BE2C (cell line): ENCODE results near the gene DTNB.

ENCODE experiments used
- DNase-seq: peaks from one replicate; pipeline ENCODE4 v3.0.0-alpha.2; 2020
- H3K27me3 ChIP-seq: fragments of 250-450 bp; sonication (Bioruptor Pico); 2 replicates; pipeline ENCODE4 v1.5.1; 2020; ENCODE audit warnings: mild to moderate bottlenecking
- H3K36me3 ChIP-seq: fragments of 250-450 bp; sonication (Bioruptor Pico); 2 replicates; pipeline ENCODE4 v1.5.1; 2020; ENCODE audit warnings: mild to moderate bottlenecking
- H3K4me1 ChIP-seq: fragments of 250-450 bp; sonication (Bioruptor Pico); 2 replicates; pipeline ENCODE4 v1.5.1; 2020
- H3K4me3 ChIP-seq: 2 replicates; pipeline ENCODE4 v1.5.1; 2011; ENCODE audit warnings: low read depth, low read length
- H3K9me3 ChIP-seq: fragments of 250-450 bp; sonication (Bioruptor Pico); 2 replicates; pipeline ENCODE4 v1.5.1; 2020
- TF ChIP-seq, protein P1 (sequence below): IDR thresholded peaks from 2 replicates; pipeline ENCODE4 v1.5.1; 2012; ENCODE audit warnings: mild to moderate bottlenecking, low read depth, low read length

DTNB gene

GRCh38 chr2:25453199-25453905 lies 220.0 kb downstream of the DTNB start:
- H3K27me3 ChIP-seq, result no peaks in the 10 kb centered on the region
- TF ChIP-seq, protein P1, sequence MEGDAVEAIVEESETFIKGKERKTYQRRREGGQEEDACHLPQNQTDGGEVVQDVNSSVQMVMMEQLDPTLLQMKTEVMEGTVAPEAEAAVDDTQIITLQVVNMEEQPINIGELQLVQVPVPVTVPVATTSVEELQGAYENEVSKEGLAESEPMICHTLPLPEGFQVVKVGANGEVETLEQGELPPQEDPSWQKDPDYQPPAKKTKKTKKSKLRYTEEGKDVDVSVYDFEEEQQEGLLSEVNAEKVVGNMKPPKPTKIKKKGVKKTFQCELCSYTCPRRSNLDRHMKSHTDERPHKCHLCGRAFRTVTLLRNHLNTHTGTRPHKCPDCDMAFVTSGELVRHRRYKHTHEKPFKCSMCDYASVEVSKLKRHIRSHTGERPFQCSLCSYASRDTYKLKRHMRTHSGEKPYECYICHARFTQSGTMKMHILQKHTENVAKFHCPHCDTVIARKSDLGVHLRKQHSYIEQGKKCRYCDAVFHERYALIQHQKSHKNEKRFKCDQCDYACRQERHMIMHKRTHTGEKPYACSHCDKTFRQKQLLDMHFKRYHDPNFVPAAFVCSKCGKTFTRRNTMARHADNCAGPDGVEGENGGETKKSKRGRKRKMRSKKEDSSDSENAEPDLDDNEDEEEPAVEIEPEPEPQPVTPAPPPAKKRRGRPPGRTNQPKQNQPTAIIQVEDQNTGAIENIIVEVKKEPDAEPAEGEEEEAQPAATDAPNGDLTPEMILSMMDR, result no peak
- H3K36me3 ChIP-seq, result no peaks in the 10 kb centered on the region
- H3K4me1 ChIP-seq, result no peaks in the 10 kb centered on the region
- H3K4me3 ChIP-seq, result no peak overlapping the region
- no peaks in the 10 kb centered on the region for H3K9me3 ChIP-seq
- DNase-seq, result no peak

DNA sequence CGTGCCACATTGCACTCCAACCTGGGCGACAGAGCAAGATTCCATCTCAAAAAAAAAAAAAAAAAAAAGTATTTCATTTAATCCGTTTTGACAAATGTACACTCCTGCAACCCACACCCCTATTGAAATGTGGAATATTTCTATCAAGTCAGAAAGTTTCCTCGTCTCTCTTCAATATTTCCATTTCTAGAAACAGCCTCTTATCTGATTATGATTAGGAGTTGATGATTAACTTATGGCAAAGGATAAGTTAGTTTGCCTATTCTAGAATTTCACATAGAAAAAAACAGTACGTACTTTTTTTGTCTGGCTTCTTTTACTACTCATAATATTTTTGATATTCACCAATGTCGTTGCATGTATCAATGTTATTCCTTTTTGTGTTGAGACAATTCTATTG lies 224.6 kb downstream of the DTNB start:
- no peaks in the 10 kb centered on the region for H3K9me3 ChIP-seq
- H3K27me3 ChIP-seq, result no peaks in the 10 kb centered on the region

DNA sequence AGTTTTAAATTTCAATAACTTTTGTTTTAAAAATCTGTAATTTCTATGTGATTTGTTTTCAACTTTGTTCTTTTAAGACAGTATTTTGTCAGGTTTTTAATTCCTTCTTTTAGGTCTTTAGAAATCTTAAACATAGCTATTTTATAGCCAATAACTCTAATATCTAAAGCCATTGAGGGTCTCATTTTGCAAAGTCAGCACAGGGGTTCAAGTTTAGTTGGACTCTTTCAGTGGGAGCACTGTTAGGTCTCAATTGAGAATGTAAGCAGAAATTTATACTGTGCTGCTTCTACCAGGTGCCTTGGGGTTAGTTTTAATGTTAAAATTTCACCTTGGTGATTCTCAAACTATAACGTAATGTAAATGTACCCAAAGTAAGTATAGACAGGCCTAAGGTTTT lies 226.4 kb downstream of the DTNB start:
- no peaks in the 10 kb centered on the region for H3K4me1 ChIP-seq
- H3K36me3 ChIP-seq, result no peaks in the 10 kb centered on the region
- DNase-seq, result no peak
- no peaks in the 10 kb centered on the region for H3K9me3 ChIP-seq
- no peaks in the 10 kb centered on the region for H3K27me3 ChIP-seq
- no peak overlapping the region for H3K4me3 ChIP-seq
- TF ChIP-seq, protein P1, result no peak

More for the DNA sequence above, 224.6 kb downstream of the DTNB start:
- TF ChIP-seq, protein P1, result no peak
- Histone ChIP-seq H3K4me1 (no peaks in the 10 kb centered on the region), H3K4me3 (no peak overlapping the region), H3K36me3 (no peaks in the 10 kb centered on the region)
- no peak for DNase-seq

- no peak overlapping the region for H3K4me3 ChIP-seq
- TF ChIP-seq, protein P1, result no peak
- H3K36me3 ChIP-seq, result no peaks in the 10 kb centered on the region
- no peaks in the 10 kb centered on the region for H3K9me3 ChIP-seq
- H3K27me3 ChIP-seq, result no peaks in the 10 kb centered on the region
- DNase-seq, result no peak
- no peaks in the 10 kb centered on the region for H3K4me1 ChIP-seq
Measured at GRCh38 chr2:25446122-25446521, 227.3 kb downstream of the DTNB start.

DNA sequence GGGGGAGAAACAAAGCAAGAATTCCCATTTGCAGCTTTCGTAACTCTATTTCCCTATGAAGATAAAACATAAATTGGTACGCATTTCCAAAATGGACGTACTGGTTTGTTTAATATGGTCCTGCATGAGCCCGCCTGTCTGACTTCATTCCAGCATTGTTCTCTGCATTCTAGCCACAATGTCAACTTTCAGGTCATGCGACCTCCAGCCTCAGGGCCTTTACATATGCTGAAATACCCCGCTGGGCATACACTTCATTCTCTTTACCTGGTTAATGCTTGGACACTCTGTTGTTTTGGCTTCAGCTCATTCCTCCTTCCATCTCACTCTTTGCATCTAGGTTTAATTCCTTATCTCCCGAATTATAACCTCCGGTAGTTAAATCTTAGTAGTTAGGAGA lies 227.9 kb downstream of the DTNB start:
- H3K4me1 ChIP-seq, result no peaks in the 10 kb centered on the region
- H3K9me3 ChIP-seq, result no peaks in the 10 kb centered on the region
- TF ChIP-seq, protein P1, result no peak
- H3K4me3 ChIP-seq, result no peak overlapping the region
- DNase-seq, result no peak
- no peaks in the 10 kb centered on the region for H3K36me3 ChIP-seq
- no peaks in the 10 kb centered on the region for H3K27me3 ChIP-seq

GRCh38 chr2:25444608-25445270 lies 228.6 kb downstream of the DTNB start:
- H3K9me3 ChIP-seq, result no peaks in the 10 kb centered on the region
- H3K36me3 ChIP-seq, result no peaks in the 10 kb centered on the region
- H3K4me3 ChIP-seq, result no peak overlapping the region
- peaks cover 3% of the 10 kb centered on the region; the same call in 1 of the 2 replicates for H3K4me1 ChIP-seq
- DNase-seq, result no peak
- no peaks in the 10 kb centered on the region for H3K27me3 ChIP-seq
- TF ChIP-seq, protein P1, result no peak
